ENCODE data around the gene PDE6G.
"Not testable (repeated sequence)": the region's sequence is repeated elsewhere in the genome, so short reads cannot be mapped to it uniquely, and the experiment has no call there.

Gene PDE6G

DNA sequence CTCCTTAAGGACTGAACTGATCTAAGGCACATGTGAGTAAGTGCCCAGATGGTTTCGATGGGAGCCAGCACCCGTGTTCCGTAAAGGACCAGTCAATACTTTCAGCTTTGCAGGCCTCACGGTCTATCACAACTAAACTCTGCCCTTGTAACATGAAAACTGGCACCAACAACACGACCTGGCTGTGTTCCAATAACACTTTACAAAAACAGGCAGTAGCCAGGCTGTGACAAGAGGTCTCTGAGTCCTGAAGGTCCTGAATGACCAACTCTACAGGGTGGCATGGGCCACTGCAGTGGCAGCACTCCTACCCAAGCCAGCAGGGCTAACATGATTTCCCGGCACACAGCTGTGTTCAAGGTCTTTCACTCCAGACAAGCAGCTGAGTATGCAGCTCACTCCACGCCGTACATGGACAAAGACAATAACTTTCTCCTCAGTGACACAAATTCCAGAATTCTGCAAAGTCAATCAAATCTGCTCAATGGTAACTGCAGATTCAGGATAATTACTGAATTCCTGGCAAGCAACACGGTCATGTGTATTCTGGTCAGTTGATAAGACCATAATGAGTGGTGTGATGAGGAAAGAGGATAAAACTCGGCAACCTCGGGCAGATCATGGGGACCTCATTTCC, 34.7 kb downstream of the PDE6G start:
- TF ChIP-seq, protein P1, sequence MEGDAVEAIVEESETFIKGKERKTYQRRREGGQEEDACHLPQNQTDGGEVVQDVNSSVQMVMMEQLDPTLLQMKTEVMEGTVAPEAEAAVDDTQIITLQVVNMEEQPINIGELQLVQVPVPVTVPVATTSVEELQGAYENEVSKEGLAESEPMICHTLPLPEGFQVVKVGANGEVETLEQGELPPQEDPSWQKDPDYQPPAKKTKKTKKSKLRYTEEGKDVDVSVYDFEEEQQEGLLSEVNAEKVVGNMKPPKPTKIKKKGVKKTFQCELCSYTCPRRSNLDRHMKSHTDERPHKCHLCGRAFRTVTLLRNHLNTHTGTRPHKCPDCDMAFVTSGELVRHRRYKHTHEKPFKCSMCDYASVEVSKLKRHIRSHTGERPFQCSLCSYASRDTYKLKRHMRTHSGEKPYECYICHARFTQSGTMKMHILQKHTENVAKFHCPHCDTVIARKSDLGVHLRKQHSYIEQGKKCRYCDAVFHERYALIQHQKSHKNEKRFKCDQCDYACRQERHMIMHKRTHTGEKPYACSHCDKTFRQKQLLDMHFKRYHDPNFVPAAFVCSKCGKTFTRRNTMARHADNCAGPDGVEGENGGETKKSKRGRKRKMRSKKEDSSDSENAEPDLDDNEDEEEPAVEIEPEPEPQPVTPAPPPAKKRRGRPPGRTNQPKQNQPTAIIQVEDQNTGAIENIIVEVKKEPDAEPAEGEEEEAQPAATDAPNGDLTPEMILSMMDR (IDR thresholded peaks at IDR 0.05; ENCODE audit: low read depth, low read length) = no peak
- no peak overlapping the region for H3K4me3 ChIP-seq (ENCODE audit: low read depth, low read length)

- H3K4me3 ChIP-seq (ENCODE audit: low read depth, low read length) = not testable (repeated sequence)
Measured at GRCh38 chr17:81618307-81618706, 38.0 kb downstream of the PDE6G start.

- no peak overlapping the region for H3K4me3 ChIP-seq (ENCODE audit: low read depth, low read length)
- TF ChIP-seq, protein P1 (IDR thresholded peaks at IDR 0.05; ENCODE audit: low read depth, low read length) = no peak
Measured at GRCh38 chr17:81616877-81617276, 39.5 kb downstream of the PDE6G start.

DNA sequence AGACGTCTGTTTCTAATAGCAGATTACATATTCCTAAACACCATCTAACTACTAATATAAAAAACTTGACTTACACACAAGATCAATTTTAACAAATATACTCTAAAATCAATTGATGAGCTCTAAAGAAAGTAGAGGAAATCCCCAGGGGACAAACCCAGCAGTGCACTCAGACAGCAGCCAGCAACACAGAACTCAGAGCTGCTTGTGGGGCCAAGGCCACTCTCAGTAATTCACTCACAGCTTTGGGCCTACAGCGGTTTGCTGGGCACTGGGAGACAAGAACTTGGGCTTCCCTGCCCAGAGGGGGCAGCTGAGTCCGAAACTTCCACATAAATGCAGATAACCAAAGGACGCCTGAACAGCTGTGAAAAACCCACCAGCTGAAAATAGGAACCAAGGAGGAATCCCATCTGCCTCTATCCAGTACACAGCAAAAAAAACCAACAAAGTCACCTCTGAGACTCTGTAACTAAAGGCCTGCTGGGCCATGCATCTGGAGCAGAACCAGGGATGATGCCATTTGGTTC, 40.9 kb downstream of the PDE6G start:
- H3K4me3 ChIP-seq (ENCODE audit: low read depth, low read length) = no peak overlapping the region
- TF ChIP-seq, protein P1 (IDR thresholded peaks at IDR 0.05; ENCODE audit: low read depth, low read length) = no peak

GRCh38 chr17:81612172-81612970, 44.0 kb downstream of the PDE6G start:
- TF ChIP-seq, protein P1 (IDR thresholded peaks at IDR 0.05; ENCODE audit: low read depth, low read length) = no peak
- H3K4me3 ChIP-seq (ENCODE audit: low read depth, low read length) = no peak overlapping the region

DNA sequence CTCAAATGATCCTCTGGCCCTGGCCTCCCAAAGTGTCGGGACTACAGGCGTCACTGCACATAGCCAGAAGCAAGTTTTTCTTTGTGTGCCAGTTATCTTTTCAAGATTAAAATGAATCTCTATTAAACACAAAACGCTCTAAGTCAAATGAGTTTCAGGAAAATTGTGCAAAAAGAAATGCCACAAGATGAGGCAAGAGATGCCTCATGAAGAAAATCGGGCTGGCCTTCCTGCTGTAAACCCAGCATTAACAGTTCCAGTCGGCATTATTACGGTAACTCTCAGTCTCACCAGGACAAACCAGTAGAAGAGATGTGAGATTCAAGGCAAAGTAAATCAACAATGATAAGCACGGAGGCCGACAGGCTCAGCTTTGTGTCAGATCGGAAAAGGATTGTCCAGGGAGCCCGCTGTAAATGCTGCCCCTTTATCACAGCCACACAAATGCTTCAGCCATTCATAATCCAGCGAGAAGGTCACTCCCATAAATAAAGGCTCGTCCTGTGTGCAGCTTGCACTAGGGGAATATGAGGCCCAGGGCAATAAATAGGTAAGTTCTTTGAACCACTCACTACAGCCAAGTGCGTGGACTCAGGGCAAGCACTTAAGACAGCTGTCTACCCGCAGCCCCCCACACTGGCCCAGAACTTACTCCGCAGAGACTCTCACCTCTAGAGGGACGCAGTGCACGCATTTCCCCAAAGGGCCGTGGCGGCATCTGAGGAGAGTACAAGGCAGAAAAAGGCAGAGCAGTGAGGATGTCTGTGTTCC, 46.6 kb downstream of the PDE6G start:
- TF ChIP-seq, protein P1 (IDR thresholded peaks at IDR 0.05; ENCODE audit: low read depth, low read length) = no peak
- H3K4me3 ChIP-seq (ENCODE audit: low read depth, low read length) = no peak overlapping the region

- no peak overlapping the region for H3K4me3 ChIP-seq (ENCODE audit: low read depth, low read length)
- TF ChIP-seq, protein P1 (IDR thresholded peaks at IDR 0.05; ENCODE audit: low read depth, low read length) = no peak
Measured at GRCh38 chr17:81608605-81609004, 47.7 kb downstream of the PDE6G start.

Data from WI38 (cell line).